ENCODE data around the gene MS4A2. TPM values are rescaled to one million over a fixed set of nuclear protein-coding genes. Genes with fewer than 3 reads are reported as not detected.

Gene MS4A2
- total RNA-seq, 1 experiment from 2014 or later, result not detected

DNA sequence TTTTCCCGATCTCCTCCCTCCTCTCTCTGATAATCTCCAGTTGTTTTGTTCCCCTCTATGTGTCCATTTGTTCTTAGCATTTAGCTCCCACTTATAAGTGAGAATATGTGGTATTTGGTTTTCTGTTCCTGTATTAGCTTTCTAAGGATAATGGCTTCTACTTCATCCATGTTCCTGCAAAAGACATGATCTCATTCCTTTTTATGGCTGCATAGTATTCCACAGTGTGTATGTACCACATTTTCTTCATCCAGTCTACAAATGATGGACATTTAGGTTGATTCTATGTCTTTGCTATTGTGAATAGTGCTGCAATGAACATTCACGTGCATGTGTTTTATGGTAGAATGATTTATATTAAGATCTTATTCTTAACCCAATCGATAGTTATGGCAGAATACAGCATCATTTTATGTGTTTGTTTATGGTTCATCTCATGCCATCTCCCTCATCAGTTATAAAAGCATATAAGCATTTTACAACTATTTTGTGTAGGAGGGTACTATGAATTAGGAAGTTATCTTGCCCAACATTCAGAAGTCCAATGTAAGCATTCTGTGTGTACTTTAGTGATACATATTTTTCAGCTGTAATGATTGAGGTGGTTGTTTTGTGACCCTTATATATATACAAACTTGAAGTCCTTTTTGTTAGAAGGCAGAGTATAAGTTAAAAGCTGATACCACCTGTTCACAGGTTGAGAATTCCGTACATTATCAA lies 28.8 kb upstream of the MS4A2 start:
- RAD21 ChIA-PET (ENCODE audit: low non-redundant PET in 1 of 2, low total read pairs in 2 of 2, uncharacterized antibody in 2 of 2, unreplicated experiment in 2 of 2), result no interaction called here
- no peaks in the 10 kb centered on the region for H3K9me2 ChIP-seq (ENCODE audit: insufficient read depth)
- POLR2A ChIA-PET, result no interaction called here
- no peaks in the 10 kb centered on the region for H3K36me3 ChIP-seq (ENCODE audit: control insufficient read depth in 1 of 2, insufficient read depth in 2 of 2, low read length in 2 of 2)
- no peaks in the 10 kb centered on the region for H3K79me2 ChIP-seq (ENCODE audit: insufficient read depth, low read length)
- H3K9me3 ChIP-seq (ENCODE audit: control insufficient read depth in 1 of 2, insufficient read depth in 1 of 2, low read depth in 1 of 2, low read length in 2 of 2), result no peaks in the 10 kb centered on the region
- no TSS peak for BruUV-seq (replicated peaks)
- no peak overlapping the region for H3K4me3 ChIP-seq (replicated peaks in 1 of 2; ENCODE audit: low read depth in 1 of 2, low read length in 2 of 2)
- no peaks in the 10 kb centered on the region for H3K27me3 ChIP-seq (ENCODE audit: insufficient read depth, low read length)
- no peak overlapping the region for H3K4me2 ChIP-seq (ENCODE audit: low read length)
- H3K27ac ChIP-seq (ENCODE audit: low read depth, low read length), result no peak overlapping the region
- intact Hi-C loops (cut with micrococcal nuclease), result no loop called here
- no peak for DNase-seq (ENCODE audit: low read depth, low spot score)
- ATAC-seq, result no peak
- CTCF ChIA-PET, result no interaction called here
- no peak overlapping the region for H2AFZ ChIP-seq (ENCODE audit: low read depth, low read length, poor library complexity, severe bottlenecking)
- no peaks in the 10 kb centered on the region for H3K4me1 ChIP-seq (ENCODE audit: control insufficient read depth in 1 of 2, insufficient read depth in 2 of 2, low read length in 2 of 2)
- no peaks in the 10 kb centered on the region for H4K20me1 ChIP-seq (ENCODE audit: insufficient read depth)
- TF ChIP-seq CBX3 (IDR thresholded peaks at IDR 0.05; ENCODE audit: low read depth) (no peak), RAD21 (IDR thresholded peaks at IDR 0.05; ENCODE audit: low read depth) (no peak), ZNF274 (IDR thresholded peaks at IDR 0.05; ENCODE audit: low read depth, low read length) (no peak), YY1 (IDR thresholded peaks at IDR 0.05; ENCODE audit: extremely low read depth, insufficient replicate concordance, low read depth, low read length) (no peak)
- no peak overlapping the region for H3K9ac ChIP-seq (ENCODE audit: low read length)

DNA sequence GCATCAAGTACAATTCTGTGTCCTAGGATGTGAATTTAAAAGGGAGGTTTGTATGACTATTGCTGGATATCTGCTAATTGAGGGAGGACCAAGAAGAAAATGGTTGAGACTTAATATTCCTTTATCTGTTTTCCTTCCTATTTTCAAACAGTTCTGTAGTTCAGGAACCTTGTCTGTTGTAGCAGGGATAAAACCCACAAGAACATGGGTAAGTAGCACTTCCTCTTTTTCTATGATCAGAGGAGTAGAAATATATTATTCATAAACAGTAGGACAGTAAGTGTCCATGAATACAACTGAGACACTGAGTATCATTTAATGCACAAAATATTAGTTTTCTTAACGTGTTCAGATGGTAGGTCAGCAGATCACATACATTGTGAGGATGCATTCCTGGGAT lies 24.4 kb upstream of the MS4A2 start:
- no peaks in the 10 kb centered on the region for H3K4me1 ChIP-seq (ENCODE audit: control insufficient read depth in 1 of 2, insufficient read depth in 2 of 2, low read length in 2 of 2)
- no peaks in the 10 kb centered on the region for H3K9me3 ChIP-seq (ENCODE audit: control insufficient read depth in 1 of 2, insufficient read depth in 1 of 2, low read depth in 1 of 2, low read length in 2 of 2)
- H3K27ac ChIP-seq (ENCODE audit: low read depth, low read length), result no peak overlapping the region
- CTCF ChIA-PET, result no interaction called here
- H3K4me2 ChIP-seq (ENCODE audit: low read length), result no peak overlapping the region
- H3K9me2 ChIP-seq (ENCODE audit: insufficient read depth), result no peaks in the 10 kb centered on the region
- no peak overlapping the region for H3K9ac ChIP-seq (ENCODE audit: low read length)
- no peak overlapping the region for H3K4me3 ChIP-seq (replicated peaks in 1 of 2; ENCODE audit: low read depth in 1 of 2, low read length in 2 of 2)
- H3K36me3 ChIP-seq (ENCODE audit: control insufficient read depth in 1 of 2, insufficient read depth in 2 of 2, low read length in 2 of 2), result no peaks in the 10 kb centered on the region
- no TSS peak for BruUV-seq (replicated peaks)
- no peak overlapping the region for H2AFZ ChIP-seq (ENCODE audit: low read depth, low read length, poor library complexity, severe bottlenecking)
- TF ChIP-seq TCF7L2 (IDR thresholded peaks at IDR 0.05; ENCODE audit: borderline replicate concordance, extremely low read depth, insufficient read depth, insufficient read length) (no peak), ELF1 (IDR thresholded peaks at IDR 0.05; ENCODE audit: borderline replicate concordance, low read depth) (no peak), SRF (IDR thresholded peaks at IDR 0.05; ENCODE audit: low read depth) (no peak), RAD21 (IDR thresholded peaks at IDR 0.05; ENCODE audit: low read depth) (no peak), POLR2AphosphoS5 (IDR thresholded peaks at IDR 0.05; ENCODE audit: low read depth, low read length) (no peak), YY1 (IDR thresholded peaks at IDR 0.05; ENCODE audit: extremely low read depth, insufficient replicate concordance, low read depth, low read length) (no peak), FOSL1 (IDR thresholded peaks at IDR 0.05; ENCODE audit: low read depth) (no peak), EZH2 (IDR thresholded peaks at IDR 0.05) (no peak), EGR1 (IDR thresholded peaks at IDR 0.05; ENCODE audit: low read depth) (no peak), ZFX (IDR thresholded peaks at IDR 0.05) (no peak)
- TF ChIP-seq, protein P1, sequence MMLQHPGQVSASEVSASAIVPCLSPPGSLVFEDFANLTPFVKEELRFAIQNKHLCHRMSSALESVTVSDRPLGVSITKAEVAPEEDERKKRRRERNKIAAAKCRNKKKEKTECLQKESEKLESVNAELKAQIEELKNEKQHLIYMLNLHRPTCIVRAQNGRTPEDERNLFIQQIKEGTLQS (IDR thresholded peaks at IDR 0.05), result no peak
- TF ChIP-seq, protein P2, sequence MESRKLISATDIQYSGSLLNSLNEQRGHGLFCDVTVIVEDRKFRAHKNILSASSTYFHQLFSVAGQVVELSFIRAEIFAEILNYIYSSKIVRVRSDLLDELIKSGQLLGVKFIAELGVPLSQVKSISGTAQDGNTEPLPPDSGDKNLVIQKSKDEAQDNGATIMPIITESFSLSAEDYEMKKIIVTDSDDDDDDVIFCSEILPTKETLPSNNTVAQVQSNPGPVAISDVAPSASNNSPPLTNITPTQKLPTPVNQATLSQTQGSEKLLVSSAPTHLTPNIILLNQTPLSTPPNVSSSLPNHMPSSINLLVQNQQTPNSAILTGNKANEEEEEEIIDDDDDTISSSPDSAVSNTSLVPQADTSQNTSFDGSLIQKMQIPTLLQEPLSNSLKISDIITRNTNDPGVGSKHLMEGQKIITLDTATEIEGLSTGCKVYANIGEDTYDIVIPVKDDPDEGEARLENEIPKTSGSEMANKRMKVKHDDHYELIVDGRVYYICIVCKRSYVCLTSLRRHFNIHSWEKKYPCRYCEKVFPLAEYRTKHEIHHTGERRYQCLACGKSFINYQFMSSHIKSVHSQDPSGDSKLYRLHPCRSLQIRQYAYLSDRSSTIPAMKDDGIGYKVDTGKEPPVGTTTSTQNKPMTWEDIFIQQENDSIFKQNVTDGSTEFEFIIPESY (IDR thresholded peaks at IDR 0.05; ENCODE audit: extremely low read depth, insufficient replicate concordance, low read length), result no peak
- ATAC-seq, result no peak
- no peaks in the 10 kb centered on the region for H4K20me1 ChIP-seq (ENCODE audit: insufficient read depth)
- RAD21 ChIA-PET (ENCODE audit: low non-redundant PET in 1 of 2, low total read pairs in 2 of 2, uncharacterized antibody in 2 of 2, unreplicated experiment in 2 of 2), result no interaction called here
- no peaks in the 10 kb centered on the region for H3K27me3 ChIP-seq (ENCODE audit: insufficient read depth, low read length)
- H3K79me2 ChIP-seq (ENCODE audit: insufficient read depth, low read length), result no peaks in the 10 kb centered on the region
- DNase-seq (ENCODE audit: low read depth, low spot score), result no peak
- intact Hi-C loops (cut with micrococcal nuclease), result no loop called here
- POLR2A ChIA-PET, result no interaction called here

Measured in HCT116 (cell line).